ENCODE data around the gene BICC1.

GRCh38 chr10:58854811-58855210 lies 342.1 kb downstream of the BICC1 start:
- TF ChIP-seq CTCF (IDR thresholded peaks at IDR 0.05; ENCODE audit: poor library complexity) (no peak), EZH2phosphoT487 (IDR thresholded peaks at IDR 0.05; ENCODE audit: low read depth, severe bottlenecking, unreplicated experiment) (no peak), EZH2 (IDR thresholded peaks at IDR 0.05; ENCODE audit: borderline replicate concordance) (no peak)
